GM18502 (cell line): ENCODE measurements around the gene ITSN1.

Experiments used
- ATAC-seq: cut with Tn5 transposase; IDR thresholded peaks from one replicate; pipeline ENCODE4 v1.9.1; 2021; ENCODE audit warnings: mild to moderate bottlenecking; ENCODE audit not compliant: unreplicated experiment, poor library complexity

Gene ITSN1

GRCh38 chr21:33800753-33801423 is 158.6 kb downstream of the ITSN1 start:
- ATAC-seq, result no peak

DNA sequence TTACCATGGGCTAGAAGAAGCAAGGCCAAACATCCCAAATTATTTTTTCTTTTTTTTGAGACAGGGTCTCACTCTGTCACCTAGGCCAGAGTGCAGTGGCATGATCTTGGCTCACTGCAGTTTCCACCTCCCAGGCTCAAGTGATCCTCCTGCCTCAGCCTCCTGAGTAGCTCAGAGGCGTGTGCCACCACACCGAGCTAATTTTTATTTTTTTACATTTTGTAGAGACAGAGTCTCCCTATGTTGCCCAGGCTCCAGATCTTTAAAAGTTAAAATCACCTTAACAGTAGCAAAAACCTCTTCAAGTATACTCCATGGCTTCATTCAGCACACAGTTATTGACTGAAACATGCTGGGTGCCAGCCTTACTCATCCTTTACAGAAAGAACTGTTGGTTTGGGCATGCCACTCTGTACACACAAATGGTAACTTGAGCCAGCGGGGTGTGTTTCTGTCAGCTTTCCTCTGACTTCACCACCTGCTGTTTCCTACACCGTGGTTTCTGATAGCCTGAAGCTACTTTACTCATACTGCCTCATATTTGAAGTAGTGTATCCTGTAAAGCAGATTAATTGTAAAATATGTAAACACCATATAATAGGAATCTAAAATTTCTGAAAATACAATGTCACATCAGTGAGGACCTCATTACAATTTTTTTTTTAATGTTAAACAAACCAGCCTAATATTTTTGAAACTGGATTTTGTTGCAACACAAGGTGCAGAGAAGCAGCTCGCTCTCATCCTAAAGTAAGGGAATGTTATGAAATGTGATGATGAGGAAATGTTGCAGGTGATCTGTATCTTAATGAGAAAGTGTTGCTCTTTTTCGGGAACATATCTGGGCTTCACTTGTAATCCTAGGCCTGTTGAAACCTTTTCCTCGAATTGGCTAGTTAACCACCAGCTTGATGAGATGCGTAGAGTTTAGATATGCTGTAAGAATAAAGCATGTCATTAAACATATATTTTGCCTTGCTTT is 159.4 kb downstream of the ITSN1 start:
- ATAC-seq, result no peak

GRCh38 chr21:33802481-33802880 is 160.2 kb downstream of the ITSN1 start:
- ATAC-seq, result no peak

GRCh38 chr21:33808715-33809367 is 166.5 kb downstream of the ITSN1 start:
- ATAC-seq, result no peak

GRCh38 chr21:33810766-33811165 is 168.5 kb downstream of the ITSN1 start:
- no peak for ATAC-seq

GRCh38 chr21:33811167-33812010 is 169.1 kb downstream of the ITSN1 start:
- no peak for ATAC-seq

DNA sequence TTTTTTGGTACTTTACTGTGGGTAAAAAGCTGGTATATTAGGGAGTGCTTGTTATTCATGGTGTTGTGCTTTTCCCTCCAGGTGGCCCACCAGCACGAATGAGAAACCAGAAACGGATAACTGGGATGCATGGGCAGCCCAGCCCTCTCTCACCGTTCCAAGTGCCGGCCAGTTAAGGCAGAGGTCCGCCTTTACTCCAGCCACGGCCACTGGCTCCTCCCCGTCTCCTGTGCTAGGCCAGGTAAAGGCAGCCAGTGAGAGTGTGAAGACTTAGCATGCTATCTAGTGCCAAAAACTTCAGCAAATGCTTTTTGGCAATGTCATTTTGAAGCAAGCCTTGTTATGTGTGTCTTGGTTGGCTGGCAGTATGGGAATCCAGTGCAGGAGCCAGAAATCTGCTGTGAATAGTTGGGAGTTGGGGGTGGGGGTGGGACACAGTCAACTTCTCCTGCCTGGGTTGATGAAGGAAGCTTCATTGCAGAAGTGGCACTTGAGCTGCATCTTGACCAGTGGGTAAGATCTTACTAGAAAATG is 171.6 kb downstream of the ITSN1 start:
- ATAC-seq, result no peak

DNA sequence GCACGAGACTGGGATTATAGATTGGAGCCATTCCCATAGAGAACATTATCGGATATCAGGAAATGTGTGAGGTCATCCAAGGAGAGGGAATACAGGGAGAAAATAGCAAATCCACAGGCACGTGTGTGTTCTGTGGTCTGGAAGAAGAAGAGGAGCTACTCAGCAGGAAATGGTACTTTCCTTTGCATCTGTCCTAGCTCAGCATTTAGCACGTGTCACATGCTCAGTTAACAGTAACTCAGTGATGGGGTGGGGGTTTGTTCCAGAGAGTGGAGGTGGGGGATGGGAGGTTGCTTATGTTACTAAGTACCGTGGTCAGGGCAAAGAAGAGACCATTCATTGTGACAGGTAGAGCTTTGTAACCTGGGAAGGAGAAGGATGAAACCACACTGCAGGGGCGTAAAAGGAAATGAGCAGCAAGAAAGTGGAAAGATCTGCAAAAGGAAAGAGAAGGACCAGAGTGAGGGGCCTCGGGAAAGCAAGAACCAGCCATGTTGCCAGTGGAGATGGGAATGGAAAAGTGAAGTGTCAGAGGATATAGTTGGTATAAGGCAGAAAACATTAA is 172.9 kb downstream of the ITSN1 start:
- no peak for ATAC-seq

- ATAC-seq, result no peak
These were observed 173.9 kb downstream of the ITSN1 start for GRCh38 chr21:33816174-33816573.

DNA sequence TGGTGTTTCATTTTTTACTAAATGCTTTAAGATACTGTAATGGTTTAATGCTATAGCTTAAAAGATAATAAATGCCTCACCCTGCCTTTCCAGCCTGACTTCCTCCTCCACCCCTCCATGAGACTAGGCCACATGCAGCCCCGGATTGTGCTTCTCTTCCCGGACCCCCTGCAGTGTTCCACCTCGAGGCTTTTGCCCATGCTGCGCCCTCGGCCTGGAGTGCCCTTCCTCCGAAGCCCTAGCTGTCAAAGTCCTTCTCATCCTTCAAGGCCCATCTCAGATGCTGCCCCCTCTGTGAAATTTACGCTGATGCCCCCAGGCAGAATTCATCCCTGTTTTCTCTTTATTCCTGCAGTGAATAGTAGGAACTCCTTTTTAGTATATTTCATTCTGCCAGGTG is 174.8 kb downstream of the ITSN1 start:
- no peak for ATAC-seq

DNA sequence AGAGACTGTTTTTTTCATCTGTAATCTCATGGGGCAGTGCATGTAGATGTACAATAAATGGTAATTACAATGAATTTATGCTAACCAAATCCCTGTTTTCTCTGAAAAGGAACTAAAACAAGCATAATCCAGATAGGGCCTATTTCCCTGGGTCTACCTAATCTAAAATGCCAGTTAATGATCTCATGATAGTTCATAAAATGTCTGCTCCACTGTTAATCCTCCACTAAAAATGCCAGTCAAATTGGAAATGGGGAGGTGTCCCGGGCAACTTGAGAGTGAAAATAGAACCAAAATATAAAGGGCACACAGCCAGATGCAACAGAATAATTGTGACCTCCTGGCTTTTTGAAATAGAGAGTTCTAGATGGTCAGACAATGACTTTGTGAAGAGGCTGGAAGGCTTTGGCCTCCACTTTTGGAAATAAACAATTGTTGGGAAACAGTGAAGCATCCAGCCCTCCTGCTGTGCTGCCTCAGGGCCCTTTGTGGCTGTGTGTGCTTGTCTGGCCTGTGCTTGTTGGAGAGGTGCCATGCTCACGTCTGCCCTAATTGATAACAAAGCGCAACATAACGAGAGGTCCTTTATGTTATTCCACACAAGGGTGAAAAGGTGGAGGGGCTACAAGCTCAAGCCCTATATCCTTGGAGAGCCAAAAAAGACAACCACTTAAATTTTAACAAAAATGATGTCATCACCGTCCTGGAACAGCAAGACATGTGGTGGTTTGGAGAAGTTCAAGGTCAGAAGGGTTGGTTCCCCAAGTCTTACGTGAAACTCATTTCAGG is 175.6 kb downstream of the ITSN1 start:
- no peak for ATAC-seq

DNA sequence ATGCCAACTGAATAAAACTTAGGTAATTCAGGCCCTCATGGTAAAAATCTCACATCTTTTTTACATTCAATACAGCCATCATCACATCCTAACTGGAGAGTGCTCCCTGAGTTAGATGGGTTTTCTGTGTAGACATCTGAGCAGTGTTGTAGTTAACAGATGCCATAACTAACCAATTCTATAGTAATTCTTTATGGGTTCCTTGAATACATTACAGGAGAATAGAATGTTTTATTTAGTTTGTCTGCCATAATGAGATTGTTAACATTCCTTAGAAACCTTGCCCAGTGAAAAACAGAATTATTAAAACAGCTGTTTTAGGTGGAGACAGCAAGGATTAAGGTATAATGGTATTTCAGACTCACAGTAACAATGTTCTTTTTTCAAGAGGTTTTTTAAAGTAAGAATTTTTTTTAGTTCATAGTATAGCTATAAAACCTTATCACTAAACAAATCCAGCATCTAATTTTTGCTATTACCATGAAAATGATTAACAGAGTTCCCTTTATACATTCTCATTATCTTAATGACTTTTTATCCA is 178.0 kb downstream of the ITSN1 start:
- no peak for ATAC-seq

DNA sequence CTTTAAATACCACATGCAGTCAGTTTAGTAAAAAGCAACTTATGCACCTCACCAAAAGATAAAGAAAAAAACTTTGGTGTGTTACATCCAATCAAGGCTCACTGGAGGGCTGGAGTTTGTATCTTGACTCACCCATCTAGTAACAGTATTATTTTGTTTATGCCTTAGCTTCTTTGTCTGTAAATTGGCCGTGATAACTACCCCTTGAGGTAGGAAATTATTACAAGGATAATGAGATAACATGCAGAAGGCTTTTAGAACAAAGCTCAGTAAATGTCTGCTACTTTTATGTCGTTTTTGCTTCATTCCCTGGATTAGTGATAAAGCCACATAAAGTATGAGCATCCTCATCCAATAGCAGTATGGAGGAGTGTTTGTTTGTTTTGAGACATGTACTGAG is 178.5 kb downstream of the ITSN1 start:
- ATAC-seq, result no peak

- no peak for ATAC-seq
These were observed 179.4 kb downstream of the ITSN1 start for GRCh38 chr21:33821503-33822322.

- ATAC-seq, result no peak
These were observed 182.0 kb downstream of the ITSN1 start for GRCh38 chr21:33824156-33824941.

GRCh38 chr21:33825419-33825818 is 183.1 kb downstream of the ITSN1 start:
- ATAC-seq, result no peak

GRCh38 chr21:33825915-33826314 is 183.6 kb downstream of the ITSN1 start:
- ATAC-seq, result no peak
